Gastroesophageal sphincter (tissue), 4 donors: Measurements from ENCODE around the gene C1orf35. TPM values are rescaled to one million over a fixed set of nuclear protein-coding genes. Genes with fewer than 3 reads are reported as not detected.

ENCODE experiments used
- ATAC-seq: fragments of 150-250 bp; one replicate; pipeline ENCODE4 v1.9.1; 2016; ENCODE audit warnings: mild to moderate bottlenecking, moderate library complexity
- H3K27ac ChIP-seq, 4 donors: fragments of 200-600 bp; sonication (generic) in 3 of 4; 1 replicate in 3 of 4; 2 replicates in 1 of 4; pipeline ENCODE4 v1.5.1; 2016 to 2019
- H3K27me3 ChIP-seq: fragments of 200-600 bp; sonication (generic); one replicate; pipeline ENCODE4 v1.5.1; 2019
- H3K36me3 ChIP-seq, 2 donors: fragments of 200-600 bp; sonication (generic); one replicate each; pipeline ENCODE4 v1.5.1; 2019; ENCODE audit warnings: control low read depth in 1 of 2
- H3K4me1 ChIP-seq, 3 donors: fragments of 200-600 bp; sonication (generic); 1 replicate in 2 of 3; 2 replicates in 1 of 3; pipeline ENCODE4 v1.5.1; 2016 to 2019; ENCODE audit warnings: control low read depth in 2 of 3
- H3K4me3 ChIP-seq, 2 donors: fragments of 200-600 bp; sonication (generic); one replicate each; pipeline ENCODE4 v1.5.1; 2019; ENCODE audit warnings: mild to moderate bottlenecking in 1 of 2, moderate library complexity in 1 of 2
- H3K9me3 ChIP-seq, 3 donors: fragments of 200-600 bp; sonication (generic); one replicate each; pipeline ENCODE4 v1.5.1; 2017 to 2019; ENCODE audit warnings: control low read depth in 2 of 3
- CTCF ChIP-seq, 4 experiments: fragments of 200-600 bp in 2 of 4; fragments of 450-650 bp in 2 of 4; sonication (generic) in 1 of 4; IDR thresholded peaks; one replicate each; pipeline ENCODE4 v1.5.1; 2017 to 2019; ENCODE audit warnings: antibody characterized with exemption in 4 of 4, mild to moderate bottlenecking in 2 of 4, moderate library complexity in 2 of 4
- EP300 ChIP-seq: sonication (generic); formaldehyde crosslinking; IDR thresholded peaks from one replicate; pipeline ENCODE4 v1.6.1; 2017; ENCODE audit warnings: antibody characterized with exemption, mild to moderate bottlenecking
- POLR2A ChIP-seq, 2 donors: fragments of 450-650 bp; IDR thresholded peaks; one replicate each; pipeline ENCODE4 v1.6.1; 2017; ENCODE audit warnings: antibody characterized with exemption in 2 of 2, mild to moderate bottlenecking in 2 of 2, moderate library complexity in 1 of 2
- POLR2AphosphoS5 ChIP-seq: sonication (generic); formaldehyde crosslinking; IDR thresholded peaks from one replicate; pipeline ENCODE4 v1.6.1; 2017; ENCODE audit warnings: antibody characterized with exemption
- WGBS, 2 donors: methylation state at CpG; one replicate each; pipeline ENCODE4 v1.1.5; 2018; ENCODE audit warnings: low coverage in 1 of 2; 5-methylcytosine and 5-hydroxymethylcytosine counted together
- total RNA-seq, 4 donors: library from RNA; depleted of rRNA; stranded (reverse); fragments of >200 nt; gene quantifications; one replicate each; pipeline ENCODE4 v1.1.0, GENCODE V29; 2016

The C1orf35 gene
- total RNA-seq, 4 donors from 2014 or later = 11.6 to 16.0 (median 14.6) TPM

DNA sequence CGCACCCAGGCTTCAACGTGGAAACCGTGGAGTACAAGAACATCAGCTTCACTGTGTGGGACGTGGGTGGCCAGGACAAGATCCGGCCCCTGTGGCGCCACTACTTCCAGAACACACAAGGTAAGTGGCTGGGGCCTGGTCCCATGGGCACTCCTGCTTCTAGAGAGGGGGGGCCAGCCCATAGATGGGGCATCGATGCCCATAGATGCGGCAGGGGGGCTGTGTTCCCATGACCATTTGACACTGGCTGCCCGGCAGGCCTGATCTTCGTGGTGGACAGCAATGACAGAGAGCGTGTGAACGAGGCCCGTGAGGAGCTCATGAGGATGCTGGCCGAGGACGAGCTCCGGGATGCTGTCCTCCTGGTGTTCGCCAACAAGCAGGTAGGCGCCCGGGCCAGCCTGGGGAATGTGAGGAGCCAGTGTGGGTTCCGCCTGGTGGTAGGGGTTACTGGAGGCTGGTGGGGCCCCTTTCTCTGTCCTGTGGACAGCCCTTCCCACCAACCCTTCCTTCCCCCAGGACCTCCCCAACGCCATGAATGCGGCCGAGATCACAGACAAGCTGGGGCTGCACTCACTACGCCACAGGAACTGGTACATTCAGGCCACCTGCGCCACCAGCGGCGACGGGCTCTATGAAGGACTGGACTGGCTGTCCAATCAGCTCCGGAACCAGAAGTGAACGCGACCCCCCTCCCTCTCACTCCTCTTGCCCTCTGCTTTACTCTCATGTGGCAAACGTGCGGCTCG lies 5.6 kb downstream of the C1orf35 start:
- no peak overlapping the region for H3K4me3 ChIP-seq
- no peak for TF ChIP-seq EP300
- no peak for TF ChIP-seq POLR2A (IDR thresholded peaks at IDR 0.05)
- TF ChIP-seq CTCF (IDR thresholded peaks at IDR 0.05) = no peak
- no peak for TF ChIP-seq POLR2AphosphoS5
- 88 to 90% methylated on average over 5 to 12 of the region's 34 CpGs for WGBS, 2 donors

DNA sequence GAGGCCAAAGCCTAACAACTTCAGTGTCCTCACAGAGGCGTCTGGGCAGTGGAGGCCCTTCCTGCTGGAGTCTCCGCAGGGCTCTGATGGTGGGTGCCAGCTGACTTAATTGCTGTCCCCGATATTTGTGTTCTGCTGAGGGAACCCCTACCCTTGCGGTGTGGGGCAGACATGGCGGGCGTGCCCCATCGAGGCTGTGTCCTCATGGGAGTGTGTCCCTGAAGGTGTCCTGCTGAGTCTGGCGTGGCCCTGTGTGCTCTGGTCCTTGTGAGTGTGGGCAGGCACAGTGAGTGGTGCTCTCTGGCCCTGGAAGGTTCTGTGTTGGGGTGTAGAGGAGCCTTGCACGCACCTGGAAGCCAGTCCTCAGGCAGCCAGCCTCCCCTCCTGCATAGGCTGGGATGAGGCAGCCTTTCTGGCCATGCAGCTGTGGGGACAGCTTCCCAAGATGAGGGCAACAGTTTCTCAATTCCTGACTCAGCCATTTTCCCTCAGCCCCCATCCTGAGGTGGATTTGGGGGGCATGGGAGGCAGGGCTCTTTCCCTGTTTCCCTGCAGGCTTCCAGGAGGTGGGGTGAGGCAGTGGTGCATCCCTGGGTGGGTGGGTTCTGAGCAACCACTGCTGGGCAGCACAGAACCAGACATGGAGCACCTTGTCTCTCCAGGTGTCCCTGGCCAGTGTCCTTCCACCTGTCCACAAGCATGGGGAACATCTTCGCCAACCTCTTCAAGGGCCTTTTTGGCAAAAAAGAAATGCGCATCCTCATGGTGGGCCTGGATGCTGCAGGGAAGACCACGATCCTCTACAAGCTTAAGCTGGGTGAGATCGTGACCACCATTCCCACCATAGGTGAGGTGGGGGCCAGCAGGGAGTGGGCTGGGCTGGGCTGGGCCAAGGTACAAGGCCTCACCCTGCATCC lies 6.5 kb downstream of the C1orf35 start:
- H3K4me3 ChIP-seq = no peak overlapping the region
- no peak for ATAC-seq
- H3K27me3 ChIP-seq = no peaks in the 10 kb centered on the region
- H3K36me3 ChIP-seq = peaks cover 0 to 79% of the 10 kb centered on the region in 2 donors
- no peak overlapping the region for H3K27ac ChIP-seq
- peaks cover 0 to 15% (median 0%) of the 10 kb centered on the region in 3 donors for H3K9me3 ChIP-seq
- peaks cover 0 to 56% (median 13%) of the 10 kb centered on the region in 3 donors for H3K4me1 ChIP-seq
- no peak for TF ChIP-seq POLR2A (IDR thresholded peaks at IDR 0.05)
- no peak for TF ChIP-seq POLR2AphosphoS5
- TF ChIP-seq EP300 = no peak
- no peak for TF ChIP-seq CTCF (IDR thresholded peaks at IDR 0.05)
- no CpG with 5 or more reads among the region's 13 CpGs for WGBS, 2 donors

More for the DNA sequence above, 5.6 kb downstream of the C1orf35 start:
- Histone ChIP-seq H3K9me3 (peaks cover 0 to 15% (median 0%) of the 10 kb centered on the region in 3 donors), H3K36me3 (peaks cover 0 to 79% of the 10 kb centered on the region in 2 donors), H3K27me3 (no peaks in the 10 kb centered on the region), H3K27ac (no peak overlapping the region), H3K4me1 (peaks cover 0 to 56% (median 19%) of the 10 kb centered on the region in 3 donors)
- ATAC-seq = no peak

GRCh38 chr1:228095938-228096337 lies 7.2 kb downstream of the C1orf35 start:
- no peak for ATAC-seq
- no peaks in the 10 kb centered on the region for H3K27me3 ChIP-seq
- peaks cover 0 to 72% of the 10 kb centered on the region in 2 donors for H3K36me3 ChIP-seq
- H3K4me1 ChIP-seq = peaks cover 0 to 56% (median 17%) of the 10 kb centered on the region in 3 donors
- TF ChIP-seq POLR2AphosphoS5 (no peak), POLR2A (IDR thresholded peaks at IDR 0.05) (no peak), CTCF (IDR thresholded peaks at IDR 0.05) (no peak), EP300 (no peak)
- peaks cover 0 to 15% (median 0%) of the 10 kb centered on the region in 3 donors for H3K9me3 ChIP-seq
- H3K27ac ChIP-seq = no peak overlapping the region
- WGBS, 2 donors = 100% methylated on average over 2 to 4 of the region's 8 CpGs
- no peak overlapping the region for H3K4me3 ChIP-seq

DNA sequence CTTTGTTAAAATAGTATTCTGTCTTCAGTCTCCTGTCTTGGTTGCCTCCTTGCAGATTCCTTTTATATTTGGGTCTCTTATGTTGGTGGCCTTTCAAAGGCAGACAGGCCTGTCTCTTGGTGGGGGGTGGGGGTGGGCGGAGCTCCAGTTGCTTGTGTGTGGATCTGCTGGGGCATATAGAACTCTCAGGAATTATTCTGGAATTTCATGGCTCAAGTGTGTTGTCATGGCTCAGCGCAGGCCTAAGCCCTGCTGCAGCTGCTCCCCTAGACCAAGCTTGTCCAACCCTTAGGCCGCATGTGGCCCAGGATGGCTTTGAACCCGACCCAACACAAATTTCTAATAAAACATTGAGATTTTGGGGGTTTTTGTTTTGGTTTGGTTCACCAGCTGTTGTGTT lies 8.0 kb downstream of the C1orf35 start:
- H3K4me3 ChIP-seq = no peak overlapping the region
- ATAC-seq = no peak
- H3K4me1 ChIP-seq = peaks cover 0 to 60% (median 25%) of the 10 kb centered on the region in 3 donors
- 100% methylated on average over 3 of the region's 4 CpGs; no CpG with 5 or more reads in 1 of the 2 donors for WGBS, 2 donors
- TF ChIP-seq CTCF (IDR thresholded peaks at IDR 0.05) (no peak), EP300 (no peak), POLR2A (IDR thresholded peaks at IDR 0.05) (no peak), POLR2AphosphoS5 (no peak)
- H3K27me3 ChIP-seq = no peaks in the 10 kb centered on the region
- H3K36me3 ChIP-seq = peaks cover 0 to 64% of the 10 kb centered on the region in 2 donors
- H3K9me3 ChIP-seq = peaks cover 0 to 15% (median 0%) of the 10 kb centered on the region in 3 donors
- H3K27ac ChIP-seq = no peak overlapping the region
